Fibroblast of skin of right biceps (primary cell): ENCODE results near the gene AURKA.

ENCODE experiments used
- DNase-seq: peaks from one replicate; pipeline ENCODE4 v3.0.0-alpha.2; 2013

AURKA gene

GRCh38 chr20:56389807-56390206 lies 2.2 kb downstream of the AURKA start:
- no peak for DNase-seq

- no peak for DNase-seq
Observed at GRCh38 chr20:56388882-56389281, 3.1 kb downstream of the AURKA start.

DNA sequence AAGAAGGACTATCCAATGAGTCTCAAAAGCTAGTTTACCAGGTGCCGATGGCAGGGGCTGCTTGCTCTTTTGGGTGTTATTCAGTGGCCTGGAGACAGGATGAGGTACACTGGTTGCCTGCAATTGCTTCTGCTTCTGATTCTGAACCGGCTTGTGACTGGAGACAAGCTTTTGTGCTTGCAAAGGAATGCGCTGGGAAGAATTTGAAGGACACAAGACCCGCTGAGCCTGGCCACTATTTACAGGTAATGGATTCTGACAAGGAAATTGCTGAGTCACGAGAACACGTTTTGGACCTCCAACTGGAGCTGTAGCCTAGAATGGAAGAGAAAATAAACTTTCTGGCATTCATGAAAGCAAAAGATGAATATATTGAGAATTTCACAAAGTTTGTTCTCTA lies 5.8 kb downstream of the AURKA start:
- no peak for DNase-seq

GRCh38 chr20:56385130-56385529 lies 6.9 kb downstream of the AURKA start:
- DNase-seq = no peak

DNA sequence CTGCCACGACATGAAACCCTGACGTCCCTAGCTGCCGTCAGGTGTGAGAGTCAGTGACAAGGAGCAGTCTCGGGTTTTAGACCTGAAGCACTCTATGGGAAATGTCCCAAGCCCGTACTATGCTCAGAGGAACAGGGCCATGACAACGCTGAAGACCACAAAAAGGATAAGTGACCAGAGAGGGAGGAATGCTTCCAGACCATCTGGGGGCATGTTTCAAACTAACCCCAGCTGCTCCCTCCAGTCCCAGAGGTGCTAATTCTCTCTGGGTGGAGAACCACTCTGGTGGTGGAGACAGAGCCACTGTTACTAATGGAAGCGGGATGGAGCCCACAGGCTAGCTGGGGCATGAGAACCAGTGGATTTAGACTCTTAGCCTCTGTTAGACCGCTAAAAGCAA lies 8.7 kb downstream of the AURKA start:
- no peak for DNase-seq

- no peak for DNase-seq
Observed at GRCh38 chr20:56382696-56383095, 9.3 kb downstream of the AURKA start.

GRCh38 chr20:56381501-56381900 lies 10.5 kb downstream of the AURKA start:
- DNase-seq = no peak

- DNase-seq = peak; percentile 18
Observed at GRCh38 chr20:56380375-56380774, 11.6 kb downstream of the AURKA start.

DNA sequence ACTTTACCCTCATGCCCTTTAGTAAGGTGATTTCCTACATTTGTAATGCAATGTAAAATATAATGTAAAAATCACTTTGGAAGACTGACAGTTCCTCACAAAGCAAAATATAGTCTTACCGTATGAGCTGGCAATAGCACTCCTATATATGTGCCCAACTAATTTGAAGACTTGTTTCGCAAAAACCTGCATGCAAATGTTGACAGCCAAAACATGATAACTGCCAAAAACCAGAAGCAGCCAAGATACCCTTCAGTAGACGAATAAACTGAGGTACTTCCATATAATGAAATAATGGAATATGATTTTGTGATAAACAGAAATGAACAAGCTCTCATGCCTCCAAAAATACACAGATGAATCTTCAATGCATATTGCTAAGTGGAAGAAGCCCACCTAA lies 13.6 kb downstream of the AURKA start:
- DNase-seq = no peak

DNA sequence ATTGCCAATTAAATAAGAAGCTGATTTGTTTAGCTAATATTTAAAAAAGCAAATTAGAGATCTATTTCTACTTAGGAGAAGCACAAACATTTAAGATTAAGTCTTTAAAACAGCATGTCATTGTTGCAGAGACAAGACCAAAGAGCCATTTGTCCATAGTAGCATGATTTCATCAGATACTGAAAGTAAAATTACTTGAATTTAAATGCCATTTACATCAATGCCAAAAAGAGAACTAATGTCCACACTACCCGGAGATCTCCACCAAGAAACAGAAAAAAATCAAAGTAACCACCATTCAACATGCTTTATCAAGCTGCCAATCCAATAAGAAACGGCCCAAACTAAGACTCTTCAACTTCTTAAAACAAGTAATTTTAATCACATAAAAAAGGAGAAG lies 15.7 kb downstream of the AURKA start:
- DNase-seq = no peak

- DNase-seq = peak; percentile 89
Observed at GRCh38 chr20:56373942-56374341, 18.1 kb downstream of the AURKA start.

GRCh38 chr20:56372850-56373249 lies 19.2 kb downstream of the AURKA start:
- no peak for DNase-seq

GRCh38 chr20:56371977-56372376 lies 20.0 kb downstream of the AURKA start:
- no peak for DNase-seq

DNA sequence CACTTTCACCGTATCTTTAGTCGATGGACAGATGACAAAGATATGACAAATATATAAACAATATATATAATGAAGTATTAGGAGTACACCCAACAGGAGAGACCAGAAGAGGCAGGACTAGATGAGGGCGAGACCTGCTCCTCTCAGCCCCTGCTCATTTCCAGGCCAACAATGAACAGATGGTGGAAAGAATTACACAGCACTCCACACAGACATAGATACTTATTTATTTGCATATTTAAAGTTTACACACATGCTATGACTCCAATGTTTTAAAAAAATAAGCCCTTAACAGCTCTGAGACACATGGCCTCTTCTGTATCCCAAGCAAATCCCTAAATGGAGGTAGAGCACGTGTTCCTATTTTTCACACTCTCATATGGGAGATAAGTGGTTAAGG lies 22.8 kb downstream of the AURKA start:
- no peak for DNase-seq

DNA sequence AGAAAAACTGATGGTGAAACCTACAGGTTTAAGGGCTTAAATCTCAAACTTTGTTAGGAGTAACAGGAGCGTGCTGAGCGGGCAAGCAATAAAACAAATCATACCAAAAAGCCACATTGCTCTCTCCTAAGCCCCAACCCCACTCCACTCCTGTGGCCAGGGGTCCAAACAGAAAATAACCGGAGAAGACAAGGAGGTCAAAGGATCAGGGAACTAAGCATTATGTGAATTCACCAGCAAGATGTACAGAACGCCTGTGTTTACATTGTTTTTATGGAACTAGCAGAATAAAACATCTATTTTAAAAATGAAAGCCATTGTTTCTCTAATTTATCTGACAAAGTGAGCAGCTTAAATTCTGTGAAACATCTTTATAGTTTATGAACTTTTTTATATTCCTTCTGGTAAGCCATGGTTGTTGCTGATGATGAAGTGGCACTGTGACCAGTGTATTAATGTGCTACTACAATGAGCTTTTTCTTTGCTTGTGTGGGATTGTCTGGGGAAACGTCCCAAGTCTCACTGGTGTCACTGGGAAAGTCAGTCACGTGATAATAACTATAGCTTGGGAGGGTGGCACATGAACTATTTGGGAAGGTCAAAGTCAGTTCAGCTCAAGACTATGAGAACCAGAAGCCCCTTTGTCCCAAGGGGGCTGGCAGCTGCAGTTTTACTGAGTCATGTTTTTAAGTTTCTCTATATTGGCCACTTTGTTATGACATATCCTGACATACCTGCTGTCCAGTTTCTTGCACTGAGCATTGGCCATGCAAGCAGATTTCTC lies 23.5 kb downstream of the AURKA start:
- no peak for DNase-seq

DNA sequence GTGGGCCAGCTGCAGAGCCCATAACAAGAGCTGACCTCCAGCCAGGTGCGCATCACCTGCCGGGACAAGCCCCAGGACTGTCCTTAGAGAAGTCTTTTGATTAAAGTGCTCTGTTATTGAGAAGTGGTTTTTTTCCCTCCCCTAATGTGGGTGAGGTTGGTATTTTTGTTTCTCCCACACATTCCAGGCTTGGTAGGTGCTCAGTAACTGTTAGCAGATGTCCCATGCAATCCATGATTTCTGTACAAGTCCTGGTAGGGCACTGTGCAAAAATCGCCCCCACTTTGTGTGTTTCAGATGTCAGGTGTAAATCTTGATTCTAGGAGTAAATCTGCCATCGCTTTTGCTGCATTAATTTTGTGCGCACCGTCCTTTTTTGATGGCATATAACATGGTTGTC lies 28.5 kb downstream of the AURKA start:
- no peak for DNase-seq

DNA sequence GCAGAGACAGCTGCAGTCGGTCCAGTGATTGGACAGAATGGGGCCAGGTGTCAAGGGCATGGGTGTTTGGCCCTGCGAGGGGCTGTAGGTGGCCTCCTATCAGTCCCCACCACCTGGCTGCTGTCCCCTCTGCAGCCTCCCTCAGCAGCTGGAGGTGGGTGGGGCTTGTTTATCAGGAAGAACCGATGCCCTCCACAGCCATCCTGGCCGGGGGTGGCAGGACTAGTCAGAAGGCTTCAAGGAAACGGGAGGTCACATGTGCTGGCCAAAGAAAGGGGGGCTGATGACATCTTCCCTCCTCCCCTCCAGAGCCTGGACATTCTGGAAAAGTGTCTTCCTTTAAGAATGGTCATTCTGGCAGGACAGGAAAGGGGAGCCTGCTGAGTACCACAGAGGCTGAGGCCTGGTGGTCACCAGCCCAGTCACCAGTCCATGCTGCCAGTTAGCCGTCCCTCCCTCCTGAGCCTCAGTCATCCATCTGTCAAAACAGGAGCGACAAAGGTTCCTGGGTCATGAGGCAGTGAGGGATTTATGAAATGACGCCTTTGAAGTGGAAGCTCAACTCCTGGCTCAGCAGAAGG lies 29.1 kb downstream of the AURKA start:
- no peak for DNase-seq

DNA sequence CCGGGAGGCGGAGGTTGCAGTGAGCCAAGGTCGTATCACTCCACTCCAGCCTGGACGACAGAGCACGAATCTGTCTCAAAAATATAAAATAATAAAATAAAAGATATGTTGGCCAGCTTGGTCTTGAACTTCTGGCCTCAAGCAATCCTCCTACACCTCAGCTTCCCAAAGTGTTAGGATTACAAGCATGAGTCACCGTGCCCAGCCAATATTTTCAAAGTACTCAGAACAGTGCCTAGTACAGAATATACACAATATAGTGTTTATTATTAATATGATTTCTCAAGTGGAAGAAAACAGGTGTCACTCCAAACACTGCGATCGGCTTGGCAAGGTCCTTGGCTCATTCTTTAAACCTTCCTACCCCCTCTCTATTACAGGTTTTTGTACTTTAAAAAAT lies 30.1 kb downstream of the AURKA start:
- DNase-seq = no peak

GRCh38 chr20:56360908-56361205 lies 31.2 kb downstream of the AURKA start:
- DNase-seq = no peak

DNA sequence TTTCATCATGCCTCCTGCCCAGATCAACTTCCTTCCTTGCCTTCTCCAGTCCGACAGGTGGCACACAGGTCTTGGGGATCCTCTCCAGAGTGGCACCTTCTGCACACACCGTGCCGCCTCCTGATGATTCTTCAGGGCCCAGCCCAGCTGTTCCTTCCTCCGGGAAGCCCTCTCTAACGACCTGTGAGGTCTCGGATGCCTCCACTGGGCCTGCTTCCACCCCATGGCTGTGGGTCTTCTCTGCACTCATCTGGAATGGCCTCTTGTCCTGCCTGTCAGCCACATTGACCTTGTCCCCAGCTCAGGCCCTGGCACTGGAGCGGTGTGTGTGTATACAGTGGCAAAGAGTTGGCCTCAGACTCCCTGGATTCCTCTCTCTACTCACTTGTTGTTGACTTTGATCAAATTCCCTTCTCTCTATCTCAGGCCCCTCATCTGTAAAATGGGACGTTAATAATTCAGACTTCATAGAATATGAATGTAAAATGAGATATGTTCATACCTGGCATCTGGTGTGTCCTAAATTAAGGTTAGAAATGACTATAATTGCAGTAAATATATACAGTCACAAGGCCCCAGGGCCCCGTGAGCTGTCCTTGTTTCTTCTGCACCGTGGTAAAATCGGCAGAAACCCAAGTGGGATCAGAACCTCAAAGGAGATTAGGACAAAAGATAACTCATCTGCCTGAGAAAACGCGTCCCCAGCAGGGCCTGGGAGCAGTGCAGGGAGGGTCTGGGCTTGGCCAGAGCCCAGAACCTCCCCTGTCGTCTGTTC lies 31.7 kb downstream of the AURKA start:
- DNase-seq = no peak

GRCh38 chr20:56359212-56360132 lies 32.5 kb downstream of the AURKA start:
- peak; percentile 64 for DNase-seq

DNA sequence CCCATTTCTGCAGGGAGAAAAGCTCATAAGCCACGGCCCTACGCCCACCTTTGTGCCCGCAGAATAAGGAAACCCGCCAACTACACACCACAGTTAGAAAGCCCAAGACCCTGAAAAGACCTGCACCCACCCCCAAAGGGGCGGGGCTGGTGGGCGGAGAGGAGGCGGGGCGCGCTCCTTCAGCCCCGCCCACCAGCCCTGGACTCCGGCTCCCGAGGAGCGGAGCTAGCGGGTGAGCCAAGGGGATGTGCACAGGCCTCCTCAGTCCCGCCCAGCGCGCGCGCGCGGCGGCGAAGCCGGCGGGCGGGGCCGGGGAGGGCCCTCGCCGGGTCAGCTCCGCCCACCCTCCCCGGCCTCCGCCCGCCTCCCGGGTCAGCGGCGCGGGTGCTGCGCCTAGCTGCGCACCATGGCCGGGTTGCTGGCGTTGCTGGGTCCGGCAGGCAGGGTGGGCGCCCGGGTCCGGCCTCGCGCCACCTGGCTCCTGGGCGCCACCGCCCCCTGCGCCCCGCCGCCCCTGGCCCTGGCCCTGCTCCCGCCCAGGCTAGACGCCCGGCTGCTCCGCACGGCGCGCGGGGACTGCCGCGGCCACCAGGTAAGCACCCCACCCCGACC lies 33.3 kb downstream of the AURKA start, which contains the start of gene FAM210B:
Gene FAM210B, plus strand, starts transcription at position 375 of the 612 bp plus-strand sequence. Its CDS starts 32 bp downstream, at position 407.
- peak; percentile 91 for DNase-seq

DNA sequence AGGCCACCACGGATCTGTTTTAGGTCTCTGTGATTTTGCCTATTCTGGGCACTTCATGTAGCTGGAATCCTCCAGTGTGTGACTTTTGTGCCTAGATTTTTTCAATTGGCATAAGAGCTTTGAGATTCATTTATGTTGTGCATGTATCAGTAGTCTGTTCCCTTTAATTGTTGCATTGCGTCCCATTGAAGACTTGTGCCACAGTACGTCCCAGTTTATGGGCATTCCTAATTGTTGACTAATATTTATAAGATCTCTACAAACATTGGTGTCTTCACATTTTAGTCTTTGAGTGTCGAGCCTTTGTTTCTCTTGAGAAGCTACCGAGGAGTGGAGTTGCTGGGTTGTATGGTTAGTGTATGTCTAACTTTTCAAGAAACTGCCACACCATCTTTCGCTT lies 33.9 kb downstream of the AURKA start:
- no peak for DNase-seq
